ENCODE results near the gene LPAR1.

DNA sequence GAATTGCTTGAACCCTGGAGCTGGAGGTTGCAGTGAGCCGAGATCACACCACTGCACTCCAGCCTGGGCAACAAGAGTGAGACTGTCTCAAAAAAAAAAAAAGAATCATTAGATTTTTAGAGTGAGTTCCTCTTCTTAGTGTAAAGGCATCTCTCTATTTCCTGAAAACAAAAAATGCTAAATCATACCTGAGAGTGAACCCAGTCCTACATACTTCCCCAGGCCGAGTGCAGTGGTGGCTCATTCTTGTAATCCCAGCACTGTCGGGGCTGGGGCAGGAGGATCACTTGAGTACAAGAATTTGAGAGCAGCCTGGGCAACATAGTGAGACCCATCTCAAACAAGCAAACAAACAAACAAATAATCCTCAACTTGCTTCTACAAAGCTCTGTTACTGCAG, 38.2 kb upstream of the LPAR1 start:
- TF ChIP-seq POLR2A (IDR thresholded peaks at IDR 0.05; ENCODE audit: low read depth, low read length) (no peak), POLR2AphosphoS5 (IDR thresholded peaks at IDR 0.05; ENCODE audit: low read depth, low read length) (no peak), TAF1 (IDR thresholded peaks at IDR 0.05; ENCODE audit: borderline replicate concordance, low read depth, low read length) (no peak)
